Right forelimb (tissue), 1 donor: ENCODE measurements around the gene TCP11L2.
"Not testable (repeated sequence)": the region's sequence is repeated elsewhere in the genome, so short reads cannot be mapped to it uniquely, and the experiment has no call there.

ENCODE experiments used
- DNase-seq: peaks from one replicate; pipeline ENCODE4 v3.0.0-alpha.2; 2018

Gene TCP11L2

DNA sequence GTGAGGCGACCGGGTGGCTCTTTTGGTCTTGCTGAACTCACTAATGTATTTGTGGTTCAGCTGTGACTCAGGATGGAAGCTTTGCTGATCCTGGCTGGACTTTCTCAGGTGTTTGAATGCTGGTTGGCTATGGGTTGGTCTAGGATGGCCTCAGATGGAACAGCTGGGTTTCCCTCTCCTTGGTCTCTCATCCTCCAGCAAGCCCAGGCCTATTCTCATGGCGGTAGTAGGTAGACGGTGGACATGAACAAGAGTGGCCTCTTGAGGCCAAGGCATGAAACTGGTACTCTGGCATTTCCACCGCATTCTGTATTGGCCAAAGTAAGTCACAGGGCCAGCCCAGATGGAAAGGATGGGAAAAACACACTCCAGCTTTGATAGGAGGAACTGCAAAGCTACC, 43.2 kb downstream of the TCP11L2 start:
- no peak for DNase-seq

DNA sequence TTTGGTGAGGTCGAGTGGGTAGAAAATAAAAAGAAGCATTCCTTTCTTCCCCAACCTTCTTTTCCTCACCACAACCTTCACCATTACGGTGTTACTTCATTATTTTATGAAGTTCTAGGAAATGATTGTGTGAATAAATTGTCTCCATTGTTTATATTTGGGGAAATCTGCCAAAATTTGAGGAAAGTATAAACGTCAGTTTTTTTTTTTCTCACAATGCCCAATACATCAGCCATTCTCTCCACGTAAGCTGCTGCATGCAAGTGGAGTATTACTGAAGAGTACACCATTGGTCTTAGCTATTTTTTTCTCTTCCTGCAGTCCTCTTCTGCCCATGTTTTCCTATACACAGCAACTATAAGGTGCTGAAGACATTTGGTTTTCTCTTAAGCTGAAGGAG, 45.9 kb downstream of the TCP11L2 start:
- no peak for DNase-seq

GRCh38 chr12:106353175-106353574, 50.6 kb downstream of the TCP11L2 start:
- DNase-seq: no peak

- DNase-seq: peak; percentile 98
These were observed 55.2 kb downstream of the TCP11L2 start, which contains the start of gene POLR3B for GRCh38 chr12:106357549-106358395. Gene POLR3B, plus strand, starts transcription at chr12:106357748. Its CDS starts 132 bp downstream, at chr12:106357880.

DNA sequence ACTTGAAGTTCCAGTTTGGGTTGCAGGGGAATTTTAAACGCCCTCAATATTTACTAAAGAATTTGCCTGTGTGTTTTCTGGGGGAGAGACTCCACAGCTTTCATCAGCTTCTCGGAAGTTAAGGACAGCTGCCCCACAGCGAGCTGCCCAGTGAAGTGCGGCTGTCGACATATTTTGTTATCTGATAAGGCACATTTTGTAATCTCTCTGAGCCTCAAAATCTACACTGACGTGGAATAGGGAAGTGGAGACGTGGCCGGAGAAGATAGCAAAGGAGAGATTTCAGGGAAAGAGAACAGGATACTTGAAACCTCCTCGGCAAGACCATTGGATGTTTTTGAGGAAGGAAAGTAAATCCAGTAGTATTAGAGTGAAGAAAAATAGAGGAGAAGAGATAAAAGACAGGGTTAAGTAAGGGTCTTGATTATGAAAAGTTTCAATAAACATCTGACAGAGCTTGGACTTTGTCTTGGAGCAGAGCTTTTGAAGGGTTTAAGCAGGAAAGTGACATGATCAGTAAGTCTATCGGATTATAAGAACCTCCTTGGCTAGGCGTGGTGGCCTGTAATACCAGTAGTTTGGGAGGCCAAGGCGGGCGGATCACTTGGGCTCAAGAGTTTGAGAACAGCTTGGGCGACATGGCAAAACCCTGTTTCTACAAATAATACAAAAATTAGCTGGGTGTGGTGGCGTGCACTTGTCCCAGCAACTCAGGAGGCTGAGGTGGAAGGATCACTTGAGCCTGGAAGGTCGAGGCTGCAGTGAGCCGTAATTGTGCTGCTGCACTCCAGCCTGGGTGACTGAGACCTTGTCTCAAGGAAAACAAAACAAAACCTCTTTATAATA, 56.1 kb downstream of the TCP11L2 start:
- DNase-seq: no peak

GRCh38 chr12:106359646-106360399, 57.3 kb downstream of the TCP11L2 start:
- no peak for DNase-seq

DNA sequence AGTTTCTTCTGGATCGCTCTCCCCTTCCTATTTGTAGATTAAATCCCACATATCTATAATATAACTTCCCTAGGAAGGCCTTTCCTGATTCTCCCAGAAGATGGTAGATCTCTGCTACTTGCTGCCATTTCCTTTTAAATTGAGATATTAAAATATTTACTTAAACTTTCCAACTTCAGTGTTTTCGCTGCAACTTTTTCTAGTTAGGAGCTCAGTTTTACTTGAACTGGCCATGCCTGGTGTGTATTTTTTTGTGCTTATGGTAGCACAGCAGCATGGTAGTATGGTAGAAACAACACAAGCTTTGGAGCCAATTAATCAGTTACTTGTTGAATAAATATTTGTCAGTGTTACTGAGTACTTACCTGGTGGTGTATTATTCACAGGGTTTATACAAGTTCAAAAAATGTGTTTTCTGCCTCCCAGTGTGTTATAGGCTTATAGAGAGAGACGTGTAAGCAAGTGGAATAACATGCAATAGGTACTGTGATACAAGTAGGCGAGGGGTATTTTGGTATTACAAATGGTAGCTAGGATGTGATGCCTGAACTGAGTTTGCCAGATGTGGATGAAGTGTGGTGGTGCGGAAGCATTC, 58.0 kb downstream of the TCP11L2 start:
- DNase-seq: no peak

DNA sequence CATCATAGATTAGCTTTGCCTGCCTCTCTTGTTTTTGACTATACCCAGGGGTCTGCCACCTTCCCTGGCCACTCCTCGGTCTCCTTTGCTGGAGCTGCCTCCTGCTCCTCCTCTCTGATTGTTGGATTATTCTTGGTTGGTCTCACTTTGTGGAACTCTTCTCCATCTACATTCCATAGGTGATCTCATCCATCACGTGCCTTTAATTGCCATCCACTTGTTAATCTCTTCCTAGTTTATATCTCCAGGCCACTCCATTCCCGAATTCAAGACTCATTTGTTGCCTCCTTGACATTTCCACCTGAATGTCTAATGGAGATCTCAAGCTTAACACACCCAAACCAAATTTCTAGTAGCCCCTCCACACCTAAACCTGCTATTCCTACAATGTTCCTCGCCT, 60.4 kb downstream of the TCP11L2 start:
- no peak for DNase-seq

DNA sequence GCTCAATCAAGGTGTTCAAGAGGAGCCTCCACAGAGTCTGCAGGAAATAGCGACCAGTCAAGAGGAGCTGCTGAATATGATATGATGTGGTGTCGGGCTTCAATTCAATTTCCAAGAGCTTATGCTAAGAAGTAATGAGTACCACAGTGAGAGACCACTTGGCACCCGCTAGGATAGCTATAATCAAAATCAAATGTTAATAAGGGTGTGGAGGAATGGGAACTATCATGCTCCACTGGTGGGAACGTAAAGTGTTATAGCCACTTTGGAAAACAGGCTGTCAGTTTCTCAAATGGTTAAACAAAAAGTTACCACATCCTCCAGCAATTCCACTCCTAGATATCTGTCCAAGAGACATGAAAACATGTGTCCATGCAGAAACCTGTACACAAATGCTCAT, 61.7 kb downstream of the TCP11L2 start:
- DNase-seq: no peak

DNA sequence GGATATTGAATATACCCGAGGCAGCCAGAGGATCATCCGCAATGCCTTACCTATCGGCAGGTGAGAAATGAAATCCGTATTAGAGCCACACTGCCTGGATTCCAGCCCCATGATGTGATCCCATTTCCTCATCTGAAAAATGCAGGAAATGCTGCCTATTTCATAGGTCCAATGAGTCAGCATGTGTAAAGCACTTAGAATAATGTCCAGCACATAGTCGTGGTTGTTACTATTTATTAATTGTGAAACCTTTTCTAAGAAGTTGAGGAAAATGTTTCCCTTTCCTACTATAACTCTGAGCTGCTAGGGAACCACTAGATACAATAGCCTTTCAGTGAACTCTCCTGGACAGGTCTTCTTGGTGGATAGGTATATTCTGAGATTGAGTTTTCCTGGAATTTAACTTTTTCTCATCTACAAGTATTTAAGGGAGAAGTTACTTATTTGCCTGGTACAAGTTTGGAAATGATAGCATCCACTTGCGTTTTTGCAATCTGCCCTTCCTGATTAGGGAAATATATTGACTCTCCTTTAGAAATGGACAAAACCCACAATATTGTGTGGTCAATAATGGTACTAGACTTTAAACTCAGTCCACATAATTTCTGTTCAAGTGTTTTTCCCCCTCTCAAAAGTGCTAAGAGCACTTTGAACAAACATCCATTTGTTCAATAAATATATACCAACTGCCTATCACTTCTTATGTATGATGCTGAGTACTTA, 67.3 kb downstream of the TCP11L2 start:
- DNase-seq: no peak

DNA sequence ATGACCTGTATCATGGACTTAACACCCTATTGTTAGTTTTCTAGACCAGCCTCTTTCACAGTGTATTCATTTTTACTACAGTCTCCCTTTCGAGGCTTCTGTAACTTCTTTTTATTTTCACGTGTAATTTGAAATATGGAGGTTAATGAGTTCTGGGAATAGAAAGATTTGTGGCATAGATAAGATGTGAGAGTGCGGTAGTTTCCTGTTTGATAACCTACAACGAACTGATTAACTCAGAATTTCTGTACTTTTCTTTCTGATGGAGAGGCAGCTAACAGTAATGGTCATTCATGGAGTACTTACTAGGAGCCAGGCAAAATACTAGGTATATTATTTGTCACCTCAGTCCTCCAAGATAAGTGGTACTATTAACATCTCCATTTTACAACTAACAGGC, 76.3 kb downstream of the TCP11L2 start:
- no peak for DNase-seq

DNA sequence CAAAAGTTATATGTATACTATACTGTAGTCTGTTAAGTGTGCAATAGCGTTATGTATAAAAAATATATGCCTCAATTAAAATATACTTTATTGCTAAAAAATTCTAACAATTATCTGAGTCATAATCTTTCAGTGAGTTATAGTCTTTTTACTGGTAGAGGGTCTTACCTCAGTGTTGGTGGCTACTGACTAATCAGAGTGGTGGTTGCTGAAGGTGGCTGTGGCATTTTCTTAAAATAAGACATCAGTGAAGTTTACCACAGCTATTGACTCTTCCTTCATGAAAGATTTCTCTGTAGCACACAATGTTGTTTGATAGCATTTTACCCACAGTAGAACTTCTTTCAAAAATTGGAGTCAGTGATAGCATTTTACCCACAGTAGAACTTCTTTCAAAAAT, 78.4 kb downstream of the TCP11L2 start:
- DNase-seq: no peak

DNA sequence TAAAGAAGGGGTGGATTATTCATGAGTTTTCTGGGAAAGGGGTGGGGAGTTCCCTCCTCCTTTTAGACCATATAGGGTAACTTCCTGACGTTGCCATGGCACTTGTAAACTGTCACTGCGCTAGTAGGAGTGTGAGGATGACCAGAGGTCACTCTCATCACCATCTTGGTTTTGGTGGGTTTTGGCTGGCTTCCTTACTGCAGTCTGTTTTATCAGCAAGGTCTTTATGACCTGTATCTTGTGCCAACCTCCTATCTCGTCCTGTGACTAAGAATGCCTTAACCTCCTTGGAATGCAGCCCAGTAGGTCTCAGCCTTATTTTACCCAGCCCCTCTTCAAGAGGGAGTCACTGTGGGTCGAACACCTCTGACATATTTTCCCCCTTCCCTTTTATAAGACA, 79.3 kb downstream of the TCP11L2 start:
- not testable (repeated sequence) for DNase-seq

GRCh38 chr12:106386813-106387535, 84.4 kb downstream of the TCP11L2 start:
- DNase-seq: no peak

DNA sequence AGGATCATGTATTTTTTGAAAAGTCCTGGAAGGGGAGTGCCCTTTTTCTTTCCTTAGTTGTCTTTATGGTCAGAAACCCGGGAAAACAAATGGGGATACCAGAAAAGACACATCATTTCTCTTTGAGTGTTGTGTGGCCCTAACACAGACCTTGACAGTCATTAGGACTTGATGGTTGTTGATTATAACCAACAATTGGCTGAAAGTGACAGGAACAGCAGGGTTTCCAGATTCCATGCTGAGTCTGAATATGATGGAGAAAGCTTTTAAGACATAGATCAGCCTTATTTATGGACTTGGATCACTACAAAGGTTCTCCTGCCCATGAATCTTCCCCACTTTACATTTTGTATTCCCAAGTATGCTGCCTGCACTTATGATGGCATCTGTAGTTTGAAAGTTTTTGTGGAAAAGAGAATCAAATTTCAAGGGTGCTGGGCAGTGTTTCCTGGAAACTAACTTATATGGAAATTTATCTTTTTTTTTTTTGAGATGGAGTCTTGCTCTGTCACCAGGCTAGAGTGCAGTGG, 85.4 kb downstream of the TCP11L2 start:
- DNase-seq: no peak

DNA sequence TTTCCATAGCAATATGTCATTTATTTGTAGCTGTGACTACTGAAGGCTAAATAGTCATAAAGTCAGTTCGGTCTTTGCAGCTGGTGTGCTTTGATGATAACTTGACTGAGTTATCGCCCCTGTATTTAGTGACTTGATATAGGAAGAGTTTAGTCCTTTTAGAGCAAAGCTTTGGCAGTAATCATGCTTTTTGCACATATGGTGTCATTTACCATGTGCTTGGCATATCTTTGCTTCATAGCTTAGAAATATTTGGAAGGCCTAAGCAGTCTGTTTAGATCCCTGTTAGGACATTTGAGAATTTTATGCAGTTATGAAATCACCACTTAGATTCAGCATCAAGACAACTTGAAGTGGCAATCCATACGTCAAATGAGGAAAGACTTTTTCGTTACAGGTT, 86.6 kb downstream of the TCP11L2 start:
- DNase-seq: no peak

- no peak for DNase-seq
These were observed 90.2 kb downstream of the TCP11L2 start for GRCh38 chr12:106392759-106393158.
